Measurements from ENCODE around the gene RETREG3. TPM values are rescaled to one million over a fixed set of nuclear protein-coding genes. Genes with fewer than 3 reads are reported as not detected.
A peak's percentile ranks its signal among the peaks of the same experiment; 100 is the strongest.

The RETREG3 gene
- total RNA-seq, 1 experiment from 2014 or later: 38.5 TPM

DNA sequence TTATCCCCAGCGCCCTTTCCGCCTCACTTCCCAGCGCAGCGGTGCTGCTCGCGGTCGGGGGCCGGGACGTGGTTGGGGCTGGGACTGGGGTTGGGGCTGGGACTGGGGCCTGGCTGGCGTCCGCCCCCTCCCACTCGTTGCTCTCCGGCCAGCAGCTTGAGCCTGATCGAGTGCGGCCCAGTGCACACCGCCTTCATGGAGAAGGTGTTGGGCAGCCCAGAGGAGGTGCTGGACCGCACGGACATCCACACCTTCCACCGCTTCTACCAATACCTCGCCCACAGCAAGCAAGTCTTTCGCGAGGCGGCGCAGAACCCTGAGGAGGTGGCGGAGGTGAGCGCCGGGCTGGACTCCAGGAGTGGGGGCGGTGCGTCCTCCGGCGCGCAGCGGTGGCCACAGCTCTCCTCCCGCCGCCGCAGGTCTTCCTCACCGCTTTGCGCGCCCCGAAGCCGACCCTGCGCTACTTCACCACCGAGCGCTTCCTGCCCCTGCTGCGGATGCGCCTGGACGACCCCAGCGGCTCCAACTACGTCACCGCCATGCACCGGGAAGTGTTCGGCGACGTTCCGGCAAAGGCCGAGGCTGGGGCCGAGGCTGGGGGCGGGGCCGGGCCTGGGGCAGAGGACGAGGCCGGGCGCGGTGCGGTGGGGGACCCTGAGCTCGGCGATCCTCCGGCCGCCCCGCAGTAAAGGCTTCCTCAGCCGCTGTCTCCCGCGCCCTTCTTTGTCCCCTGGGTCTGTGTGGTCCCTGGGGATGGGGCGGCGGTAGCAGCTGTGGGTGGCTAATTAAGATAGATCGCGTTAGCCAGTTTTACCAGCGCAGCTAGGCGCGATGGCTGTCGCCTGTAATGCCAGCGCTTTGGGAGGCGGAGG, 54.7 kb downstream of the RETREG3 start:
- H3K9me2 ChIP-seq (ENCODE audit: insufficient read depth): no peaks in the 10 kb centered on the region
- H3K27me3 ChIP-seq (ENCODE audit: insufficient read depth, low read length): no peaks in the 10 kb centered on the region
- no peak overlapping the region for H2AFZ ChIP-seq (ENCODE audit: low read depth, low read length, poor library complexity, severe bottlenecking)
- peak; percentile 33 for TF ChIP-seq YY1 (IDR thresholded peaks at IDR 0.05; ENCODE audit: extremely low read depth, insufficient replicate concordance, low read depth, low read length)
- peak; percentile 87 for TF ChIP-seq ZFX (IDR thresholded peaks at IDR 0.05)
- peak; percentile 88 for TF ChIP-seq POLR2AphosphoS5 (IDR thresholded peaks at IDR 0.05; ENCODE audit: low read depth, low read length)
- TF ChIP-seq EGR1 (IDR thresholded peaks at IDR 0.05; ENCODE audit: low read depth): peak; percentile 73
- peak; percentile 29 for TF ChIP-seq TCF7L2 (IDR thresholded peaks at IDR 0.05; ENCODE audit: borderline replicate concordance, extremely low read depth, insufficient read depth, insufficient read length)
- no peak for TF ChIP-seq ZNF274 (IDR thresholded peaks at IDR 0.05; ENCODE audit: low read depth, low read length)
- TF ChIP-seq, protein P1, sequence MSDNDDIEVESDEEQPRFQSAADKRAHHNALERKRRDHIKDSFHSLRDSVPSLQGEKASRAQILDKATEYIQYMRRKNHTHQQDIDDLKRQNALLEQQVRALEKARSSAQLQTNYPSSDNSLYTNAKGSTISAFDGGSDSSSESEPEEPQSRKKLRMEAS (IDR thresholded peaks at IDR 0.05): peak; percentile 62
- no peak for TF ChIP-seq FOSL1 (IDR thresholded peaks at IDR 0.05; ENCODE audit: low read depth)
- TF ChIP-seq, protein P2, sequence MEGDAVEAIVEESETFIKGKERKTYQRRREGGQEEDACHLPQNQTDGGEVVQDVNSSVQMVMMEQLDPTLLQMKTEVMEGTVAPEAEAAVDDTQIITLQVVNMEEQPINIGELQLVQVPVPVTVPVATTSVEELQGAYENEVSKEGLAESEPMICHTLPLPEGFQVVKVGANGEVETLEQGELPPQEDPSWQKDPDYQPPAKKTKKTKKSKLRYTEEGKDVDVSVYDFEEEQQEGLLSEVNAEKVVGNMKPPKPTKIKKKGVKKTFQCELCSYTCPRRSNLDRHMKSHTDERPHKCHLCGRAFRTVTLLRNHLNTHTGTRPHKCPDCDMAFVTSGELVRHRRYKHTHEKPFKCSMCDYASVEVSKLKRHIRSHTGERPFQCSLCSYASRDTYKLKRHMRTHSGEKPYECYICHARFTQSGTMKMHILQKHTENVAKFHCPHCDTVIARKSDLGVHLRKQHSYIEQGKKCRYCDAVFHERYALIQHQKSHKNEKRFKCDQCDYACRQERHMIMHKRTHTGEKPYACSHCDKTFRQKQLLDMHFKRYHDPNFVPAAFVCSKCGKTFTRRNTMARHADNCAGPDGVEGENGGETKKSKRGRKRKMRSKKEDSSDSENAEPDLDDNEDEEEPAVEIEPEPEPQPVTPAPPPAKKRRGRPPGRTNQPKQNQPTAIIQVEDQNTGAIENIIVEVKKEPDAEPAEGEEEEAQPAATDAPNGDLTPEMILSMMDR (IDR thresholded peaks at IDR 0.05 in 2 of 3, conservative IDR thresholded peaks at IDR 0.05 in 1 of 3; ENCODE audit: borderline replicate concordance in 1 of 3, insufficient read depth in 1 of 3, low read depth in 2 of 3, low read length in 2 of 3): no peak
- TF ChIP-seq POLR2A (IDR thresholded peaks at IDR 0.05; ENCODE audit: borderline replicate concordance, extremely low read depth, insufficient read depth, insufficient read length): peak; percentile 68
- DNase-seq (ENCODE audit: low read depth, low spot score) (no peak), ATAC-seq (peak; percentile 83)
- H3K9ac ChIP-seq (ENCODE audit: low read length): peak overlapping the region; percentile 97
- peaks cover 11 to 36% of the 10 kb centered on the region in 2 experiments for H3K4me1 ChIP-seq (ENCODE audit: control insufficient read depth in 1 of 2, insufficient read depth in 2 of 2, low read length in 2 of 2)
- H3K9me3 ChIP-seq (ENCODE audit: control insufficient read depth in 1 of 2, insufficient read depth in 1 of 2, low read depth in 1 of 2, low read length in 2 of 2): no peaks in the 10 kb centered on the region
- no peaks in the 10 kb centered on the region for H3K36me3 ChIP-seq (ENCODE audit: control insufficient read depth in 1 of 2, insufficient read depth in 2 of 2, low read length in 2 of 2)
- H3K27ac ChIP-seq (ENCODE audit: low read depth, low read length): peak overlapping the region; percentile 94
- peak overlapping the region; percentile 86 for H3K4me2 ChIP-seq (ENCODE audit: low read length)
- intact Hi-C loops (cut with micrococcal nuclease): no loop called here
- ChIA-PET CTCF (interaction anchor here (0.9 to 2.1 kb wide), 3 partner anchors 23 to 232 kb away, joined by 3 to 8 read pairs (median 3); partner anchors contain the start of gene PSMC3IP), RAD21 (ENCODE audit: low non-redundant PET in 1 of 2, low total read pairs in 2 of 2, uncharacterized antibody in 2 of 2, unreplicated experiment in 2 of 2) (no interaction called here), POLR2A (interaction anchor here (0.5 to 1.6 kb wide), 2 partner anchors 131 to 144 kb away, joined by 3 read pairs; partner anchors contain the start of gene CAVIN1)
- H4K20me1 ChIP-seq (ENCODE audit: insufficient read depth): no peaks in the 10 kb centered on the region
- peak overlapping the region; percentile 93 to 99 for H3K4me3 ChIP-seq (replicated peaks in 1 of 2; ENCODE audit: low read depth in 1 of 2, low read length in 2 of 2)
- peaks cover 17% of the 10 kb centered on the region; the same call in 1 of the 2 replicates for H3K79me2 ChIP-seq (ENCODE audit: insufficient read depth, low read length)
- BruUV-seq (replicated peaks): TSS peak; percentile 63
